Activated CD4-positive, alpha-beta T cell treated with anti-CD3 and anti-CD28 coated beads, Interleukin-2, Interleukin-4, amounts not matched to agents 100 ng/mL and 50 ng/mL, durations not matched to agents 16 hours and 8 hours (primary cell): ENCODE measurements around the gene U2SURP.

ENCODE experiments used
- DNase-seq: peaks from one replicate; pipeline ENCODE4 v3.0.0-alpha.2; 2020; ENCODE audit warnings: low spot score

The U2SURP gene

DNA sequence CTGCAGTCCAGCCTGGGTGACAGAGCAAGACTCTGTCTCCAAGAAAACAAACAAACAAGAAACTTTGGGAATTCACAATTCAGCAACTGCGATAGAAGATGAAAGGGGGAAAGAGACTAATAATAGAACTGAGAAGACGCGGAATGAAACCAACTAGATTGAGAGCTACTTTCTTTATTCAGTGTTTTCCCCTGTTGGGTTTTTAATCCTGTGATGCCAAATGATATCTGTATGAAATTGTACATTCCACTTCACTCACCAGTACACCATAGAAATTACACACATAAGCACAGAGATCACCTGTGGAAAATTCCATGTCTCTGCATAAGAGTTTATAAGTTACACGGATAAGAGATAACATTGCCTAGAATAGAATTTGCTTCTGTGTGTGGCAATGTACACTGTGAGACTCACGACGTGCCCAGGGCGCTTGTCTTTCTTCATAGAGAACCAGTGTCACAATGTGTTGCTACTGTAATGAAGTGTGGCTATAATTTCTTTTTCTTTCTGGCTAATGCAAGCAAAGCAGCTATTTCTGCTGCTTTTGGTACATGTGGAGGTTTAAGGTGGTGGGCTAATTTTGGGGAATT is 100.5 kb downstream of the U2SURP start:
- DNase-seq = no peak

- DNase-seq = no peak
These were observed 102.3 kb downstream of the U2SURP start for GRCh38 chr3:143103652-143104051.

DNA sequence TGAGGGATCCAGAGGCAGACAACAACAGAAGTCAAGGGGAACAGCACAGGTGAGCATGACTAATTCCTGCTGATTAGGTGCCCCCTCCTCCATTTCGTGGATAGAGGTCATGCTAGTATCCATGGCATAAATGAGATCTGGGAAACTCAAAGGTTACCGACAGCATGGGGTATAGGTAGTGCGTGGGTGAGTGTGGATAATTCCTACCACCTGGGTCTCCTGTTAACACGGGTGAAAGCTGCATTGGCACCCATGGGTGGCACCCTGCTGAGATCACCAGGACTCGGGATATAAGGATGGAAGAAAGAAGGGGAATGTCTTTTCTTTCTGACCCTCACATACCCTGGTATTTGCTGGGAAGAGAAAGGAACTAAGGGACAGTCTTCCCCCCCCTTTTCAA is 103.8 kb downstream of the U2SURP start:
- DNase-seq = no peak

GRCh38 chr3:143109861-143110260 is 108.5 kb downstream of the U2SURP start:
- DNase-seq = no peak
